ENCODE measurements around the gene PRR22. TPM values are rescaled to one million over a fixed set of nuclear protein-coding genes. Genes with fewer than 3 reads are reported as not detected.

PRR22 gene
- total RNA-seq, 1 donor from 2014 or later: 0.53 TPM

DNA sequence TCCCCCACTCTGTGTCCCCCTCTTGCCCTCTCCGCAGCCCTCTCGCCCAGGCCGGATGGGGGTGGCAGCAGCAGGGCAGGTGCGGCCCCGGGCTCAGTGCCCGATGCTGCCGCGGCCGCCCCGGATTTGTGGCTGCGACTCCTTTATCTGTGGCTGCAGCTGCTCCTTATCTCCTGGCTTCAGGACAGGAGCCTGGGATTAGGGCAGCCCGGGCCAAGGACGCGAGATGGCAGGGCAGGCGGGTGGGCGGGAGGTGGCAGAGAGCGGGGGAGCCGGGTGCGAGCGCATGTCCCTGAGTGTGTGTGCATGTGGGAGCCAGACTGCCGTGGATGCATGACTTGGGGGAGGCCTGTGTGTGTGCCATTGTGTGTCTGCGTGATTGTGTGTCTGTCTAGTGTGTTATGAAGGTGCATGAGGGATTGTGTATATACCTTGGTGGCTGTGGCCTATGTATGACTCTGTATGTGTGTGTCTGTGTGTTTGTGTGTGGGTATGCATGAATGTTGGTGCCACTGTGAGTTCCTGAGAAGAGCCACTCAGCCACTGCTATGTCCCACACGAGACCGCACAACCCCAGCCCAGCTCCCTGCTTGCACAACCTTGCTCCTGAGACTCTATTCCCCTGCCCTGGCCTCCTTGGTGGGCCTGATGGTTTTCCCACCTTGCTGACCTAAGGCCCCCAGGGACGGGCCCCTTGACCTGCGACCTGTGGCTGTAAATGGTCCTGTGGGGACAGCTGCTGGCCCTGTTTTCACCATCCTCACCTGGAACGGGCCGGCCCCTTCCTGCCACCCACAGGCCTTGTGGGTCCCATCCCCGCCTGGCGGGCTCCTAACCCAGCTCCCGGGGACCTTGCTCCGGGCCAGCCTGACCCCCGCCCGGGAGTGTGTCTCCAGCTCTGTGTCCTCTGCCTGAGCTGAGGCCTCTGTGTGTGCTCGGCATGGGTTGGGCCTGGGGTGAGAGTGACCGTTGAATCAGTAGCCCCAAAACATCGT lies 15.0 kb upstream of the PRR22 start:
- Histone ChIP-seq H3K36me3 (ENCODE audit: control insufficient read depth, insufficient read depth, low read length) (no peaks in the 10 kb centered on the region), H3K4me3 (ENCODE audit: low read depth, low read length) (no peak overlapping the region), H3K27me3 (ENCODE audit: control insufficient read depth, insufficient read depth, low read length) (peaks cover 4% of the 10 kb centered on the region)
- FAIRE-seq (no peak), DNase-seq (ENCODE audit: low read depth) (no peak)
- no peak for TF ChIP-seq CTCF (IDR thresholded peaks at IDR 0.05; ENCODE audit: insufficient read depth, low read length, severe bottlenecking)

DNA sequence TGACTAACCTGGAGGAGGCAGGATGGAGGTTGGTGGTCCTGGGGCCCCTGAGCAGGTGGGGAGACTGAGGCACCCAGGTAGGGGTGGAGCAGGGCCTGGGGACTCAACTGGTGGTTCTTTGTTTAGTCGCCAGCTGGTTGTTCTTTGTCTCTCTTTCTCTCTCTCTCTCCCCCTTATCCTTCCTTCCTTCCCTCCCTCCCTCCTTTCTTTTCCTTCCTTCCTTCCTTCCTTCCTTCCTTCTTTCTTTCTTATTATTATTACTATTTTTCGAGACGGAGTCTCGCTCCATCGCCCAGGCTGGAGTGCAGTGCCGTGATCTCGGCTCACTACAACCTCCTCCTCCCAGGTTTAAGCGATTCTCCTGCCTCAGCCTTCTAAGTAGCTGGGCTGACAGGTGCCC lies 13.7 kb upstream of the PRR22 start:
- H3K4me3 ChIP-seq (ENCODE audit: low read depth, low read length): no peak overlapping the region
- DNase-seq (ENCODE audit: low read depth): no peak
- peaks cover 4% of the 10 kb centered on the region for H3K27me3 ChIP-seq (ENCODE audit: control insufficient read depth, insufficient read depth, low read length)
- H3K36me3 ChIP-seq (ENCODE audit: control insufficient read depth, insufficient read depth, low read length): no peaks in the 10 kb centered on the region
- no peak for TF ChIP-seq CTCF (IDR thresholded peaks at IDR 0.05; ENCODE audit: insufficient read depth, low read length, severe bottlenecking)
- FAIRE-seq: no peak

DNA sequence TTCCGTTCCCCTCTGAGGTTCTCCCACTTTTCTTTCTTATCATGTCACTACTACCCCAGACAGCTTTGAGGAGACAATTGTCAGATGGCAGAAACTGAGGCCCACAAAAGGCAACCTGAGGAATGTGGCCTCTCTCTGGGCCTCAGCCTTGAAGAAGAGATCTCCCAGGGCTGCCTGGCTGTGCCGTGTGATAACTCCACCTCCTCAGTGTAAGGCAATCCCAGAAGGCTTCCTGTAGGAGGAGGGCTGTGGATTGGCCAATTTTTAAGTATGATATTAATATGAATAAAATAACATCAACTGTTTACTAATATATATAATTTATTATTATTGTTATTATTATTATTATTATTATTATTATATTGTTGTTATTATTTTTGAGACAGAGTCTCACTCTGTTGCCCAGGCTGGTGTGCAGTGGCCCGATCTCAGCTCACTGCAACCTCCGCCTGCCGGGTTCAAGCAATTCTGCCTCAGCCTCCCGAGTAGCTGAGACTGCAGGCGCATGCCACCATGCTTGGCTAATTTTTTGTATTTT lies 10.9 kb upstream of the PRR22 start:
- DNase-seq (ENCODE audit: low read depth) (no peak), FAIRE-seq (no peak)
- Histone ChIP-seq H3K27me3 (ENCODE audit: control insufficient read depth, insufficient read depth, low read length) (peaks cover 1% of the 10 kb centered on the region), H3K36me3 (ENCODE audit: control insufficient read depth, insufficient read depth, low read length) (no peaks in the 10 kb centered on the region), H3K4me3 (ENCODE audit: low read depth, low read length) (no peak overlapping the region)
- TF ChIP-seq CTCF (IDR thresholded peaks at IDR 0.05; ENCODE audit: insufficient read depth, low read length, severe bottlenecking): no peak

- no peak for FAIRE-seq
- no peak for TF ChIP-seq CTCF (IDR thresholded peaks at IDR 0.05; ENCODE audit: insufficient read depth, low read length, severe bottlenecking)
- Histone ChIP-seq H3K27me3 (ENCODE audit: control insufficient read depth, insufficient read depth, low read length) (no peaks in the 10 kb centered on the region), H3K36me3 (ENCODE audit: control insufficient read depth, insufficient read depth, low read length) (peaks cover 10% of the 10 kb centered on the region), H3K4me3 (ENCODE audit: low read depth, low read length) (no peak overlapping the region)
- no peak for DNase-seq (ENCODE audit: low read depth)
Observed at GRCh38 chr19:5793188-5793587, 8.6 kb upstream of the PRR22 start.

GRCh38 chr19:5792224-5792623 lies 7.7 kb upstream of the PRR22 start:
- no peaks in the 10 kb centered on the region for H3K27me3 ChIP-seq (ENCODE audit: control insufficient read depth, insufficient read depth, low read length)
- FAIRE-seq (no peak), DNase-seq (ENCODE audit: low read depth) (no peak)
- no peak for TF ChIP-seq CTCF (IDR thresholded peaks at IDR 0.05; ENCODE audit: insufficient read depth, low read length, severe bottlenecking)
- no peak overlapping the region for H3K4me3 ChIP-seq (ENCODE audit: low read depth, low read length)
- H3K36me3 ChIP-seq (ENCODE audit: control insufficient read depth, insufficient read depth, low read length): peaks cover 18% of the 10 kb centered on the region
